ENCODE results near the gene SLC17A1.

Gene SLC17A1, protein sequence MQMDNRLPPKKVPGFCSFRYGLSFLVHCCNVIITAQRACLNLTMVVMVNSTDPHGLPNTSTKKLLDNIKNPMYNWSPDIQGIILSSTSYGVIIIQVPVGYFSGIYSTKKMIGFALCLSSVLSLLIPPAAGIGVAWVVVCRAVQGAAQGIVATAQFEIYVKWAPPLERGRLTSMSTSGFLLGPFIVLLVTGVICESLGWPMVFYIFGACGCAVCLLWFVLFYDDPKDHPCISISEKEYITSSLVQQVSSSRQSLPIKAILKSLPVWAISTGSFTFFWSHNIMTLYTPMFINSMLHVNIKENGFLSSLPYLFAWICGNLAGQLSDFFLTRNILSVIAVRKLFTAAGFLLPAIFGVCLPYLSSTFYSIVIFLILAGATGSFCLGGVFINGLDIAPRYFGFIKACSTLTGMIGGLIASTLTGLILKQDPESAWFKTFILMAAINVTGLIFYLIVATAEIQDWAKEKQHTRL

DNA sequence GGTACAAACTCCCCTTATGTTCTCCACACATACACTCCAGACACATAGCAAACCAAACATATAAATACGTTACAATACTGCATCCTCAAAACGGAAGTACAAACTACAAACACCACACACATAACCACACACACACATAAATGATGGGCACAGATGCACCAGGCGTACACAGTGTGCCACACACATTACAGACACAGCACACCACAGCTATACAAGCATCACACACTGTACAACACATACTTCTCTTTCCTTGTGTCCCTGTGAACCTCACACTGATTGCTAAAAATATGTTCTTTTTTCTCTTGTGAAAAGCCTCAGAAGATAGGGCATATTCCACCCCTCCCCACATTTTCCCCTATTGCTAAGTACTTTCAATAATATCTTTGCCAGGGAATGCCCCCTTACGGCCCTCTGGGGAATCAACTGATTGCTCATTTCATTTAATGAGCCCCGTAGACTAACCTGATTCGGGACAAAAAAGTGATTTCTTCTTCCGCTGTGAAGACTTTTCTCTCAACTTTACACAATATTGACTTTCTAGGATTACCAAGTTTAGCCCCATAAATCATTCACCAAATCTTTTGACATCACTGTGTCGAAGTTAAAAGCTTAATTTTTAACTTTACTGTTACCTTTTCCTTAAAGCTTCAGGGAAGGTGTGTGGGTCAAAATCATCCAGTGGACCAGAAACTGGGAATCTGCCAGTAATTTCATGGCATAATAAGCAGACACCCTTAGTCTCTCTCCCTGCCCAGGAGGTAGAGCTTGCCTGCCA, at the start of gene SLC17A1:
SLC17A1 (minus strand) TSS at position 521 of the 775 bp plus-strand sequence. CDS start 1,495 bp downstream, outside the sequence.
- DNase-seq, result no peak

DNA sequence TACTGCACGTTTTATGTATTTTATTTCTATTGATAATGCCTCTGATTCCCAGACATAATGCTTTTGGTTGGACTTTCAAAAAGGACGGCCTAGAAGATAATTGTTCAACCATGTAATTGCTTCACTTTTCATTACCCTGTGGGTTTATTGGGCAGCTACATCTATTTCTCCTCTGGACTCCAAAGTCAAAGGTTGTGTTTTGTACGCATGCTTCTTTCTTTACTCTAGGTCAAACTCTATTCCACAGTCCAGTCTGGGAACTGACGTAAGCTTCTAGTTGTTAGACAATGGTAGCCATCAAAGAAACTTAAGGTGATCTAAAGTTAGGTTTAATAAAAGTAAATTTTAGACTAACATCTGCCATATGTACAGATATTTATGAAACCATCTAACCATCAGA, 48.7 kb upstream of the SLC17A1 start:
- DNase-seq, result no peak

DNA sequence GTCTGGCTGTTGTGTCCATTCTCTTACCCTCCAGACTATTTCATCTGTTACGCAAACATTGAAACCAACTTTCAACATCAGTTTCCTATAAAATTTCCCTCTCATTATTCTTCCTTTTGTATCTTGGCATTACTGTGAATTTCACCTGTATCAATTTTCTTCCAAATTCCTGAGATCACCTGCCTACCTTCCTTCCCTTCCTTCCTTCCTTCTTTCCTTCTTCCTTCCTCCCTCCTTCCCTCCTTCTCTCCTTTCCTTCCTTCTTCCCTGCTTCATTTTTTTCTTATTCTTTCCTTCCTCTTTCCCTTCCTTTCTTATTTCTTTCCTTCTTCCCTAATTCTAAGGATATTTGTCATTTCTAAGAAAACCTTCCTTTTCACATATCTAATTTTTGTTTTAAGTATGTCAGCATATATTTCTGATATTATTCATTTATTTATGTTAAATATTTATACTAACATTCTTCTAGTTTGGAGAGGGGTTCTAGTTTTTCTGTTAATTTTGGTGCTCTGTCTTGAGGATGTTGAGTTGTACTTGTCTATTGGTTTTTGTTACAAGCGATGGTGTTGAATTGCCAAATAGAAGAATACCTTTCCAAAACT, 47.0 kb upstream of the SLC17A1 start:
- no peak for DNase-seq

DNA sequence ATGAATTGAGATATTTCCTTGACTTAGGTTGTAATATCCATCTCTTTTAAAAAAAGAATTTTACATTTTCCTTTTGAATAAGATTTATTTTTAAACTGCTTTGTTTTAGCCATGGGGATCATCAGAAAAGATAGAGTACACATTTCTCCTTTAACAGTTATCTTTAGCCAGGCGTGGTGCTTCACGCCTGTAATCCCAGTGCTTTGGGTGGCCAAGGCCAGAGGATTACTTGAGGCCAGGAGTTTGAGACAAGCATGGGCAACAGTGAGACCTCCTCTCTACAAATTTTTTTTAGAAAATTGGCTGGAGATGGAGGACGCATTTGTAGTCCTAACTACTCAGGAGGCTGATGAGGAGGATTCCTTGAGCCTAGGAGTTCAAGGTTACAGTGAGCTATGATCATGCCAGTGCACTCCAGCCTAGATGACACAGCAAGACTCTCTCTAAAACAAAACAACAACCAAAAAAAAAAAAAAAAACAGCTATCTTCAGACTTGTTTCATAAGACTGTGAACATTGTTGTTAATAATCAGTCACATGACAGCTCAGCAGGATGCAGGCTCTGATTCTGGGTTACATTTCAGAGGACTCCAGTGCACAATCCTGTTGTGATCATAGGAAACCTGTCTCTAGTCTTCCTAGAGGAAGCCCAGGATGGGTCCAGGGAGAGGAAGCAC, 44.2 kb upstream of the SLC17A1 start:
- DNase-seq, result no peak

DNA sequence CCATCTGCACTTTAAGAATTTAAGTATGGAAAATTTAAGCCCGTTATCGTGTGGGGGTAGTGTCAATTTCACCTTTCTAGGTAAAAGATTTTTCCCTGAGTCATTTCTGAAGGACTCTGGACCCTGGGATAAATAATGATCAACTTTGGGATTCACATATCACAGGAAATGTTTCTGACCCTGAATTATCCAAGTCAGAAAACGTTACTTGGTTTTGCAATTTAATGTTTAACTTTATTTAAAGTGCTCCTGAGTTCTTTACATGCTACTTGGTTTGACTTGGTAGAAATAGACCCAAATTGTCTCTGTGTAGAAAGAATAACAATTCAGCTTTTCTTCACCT, 43.7 kb upstream of the SLC17A1 start:
- no peak for DNase-seq

- DNase-seq, result peak; percentile 21
These were observed 43.1 kb upstream of the SLC17A1 start for GRCh38 chr6:25874822-25875562.

DNA sequence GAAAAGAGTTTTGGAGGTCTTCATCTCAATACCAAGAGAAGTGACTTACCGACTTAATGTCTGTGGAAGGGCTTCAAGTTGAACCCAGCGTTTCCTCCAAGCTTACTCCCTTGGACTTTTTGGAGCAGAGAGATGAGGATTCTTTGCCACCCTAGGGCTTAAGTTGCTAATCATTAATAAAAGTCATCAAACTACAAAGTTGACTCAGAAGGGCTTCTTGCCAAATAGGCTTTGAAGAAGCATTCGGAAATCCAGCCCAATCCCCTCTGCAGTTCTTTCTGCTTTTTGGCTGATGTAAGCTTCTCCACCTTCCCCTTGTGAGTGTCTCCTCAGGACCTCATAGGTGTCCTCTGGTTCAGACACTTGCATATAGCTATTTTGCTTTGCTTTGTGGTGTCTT, 42.3 kb upstream of the SLC17A1 start, which contains the start of gene SLC17A3:
SLC17A3 (minus strand) TSS at position 126 of the 400 bp plus-strand sequence. CDS start 5,856 bp downstream, outside the sequence.
- no peak for DNase-seq

DNA sequence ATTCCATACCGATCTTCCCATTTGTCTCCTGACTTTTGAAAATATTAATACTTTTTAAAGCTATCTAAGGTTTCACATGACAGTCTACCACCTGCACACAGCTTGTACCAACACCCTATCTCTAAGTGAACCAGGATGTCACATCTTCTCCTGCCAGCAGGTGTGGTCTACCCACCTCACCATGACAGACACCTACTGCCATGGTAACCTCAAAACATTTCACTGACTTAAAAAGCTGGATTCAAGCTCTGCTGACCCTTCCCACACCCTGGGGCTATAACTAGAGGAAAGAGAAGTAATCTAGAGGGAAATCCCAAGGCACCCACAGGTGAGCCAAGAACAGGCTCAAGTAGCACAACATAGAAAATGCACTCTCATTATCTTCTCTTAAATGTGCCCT, 41.0 kb upstream of the SLC17A1 start:
- no peak for DNase-seq

DNA sequence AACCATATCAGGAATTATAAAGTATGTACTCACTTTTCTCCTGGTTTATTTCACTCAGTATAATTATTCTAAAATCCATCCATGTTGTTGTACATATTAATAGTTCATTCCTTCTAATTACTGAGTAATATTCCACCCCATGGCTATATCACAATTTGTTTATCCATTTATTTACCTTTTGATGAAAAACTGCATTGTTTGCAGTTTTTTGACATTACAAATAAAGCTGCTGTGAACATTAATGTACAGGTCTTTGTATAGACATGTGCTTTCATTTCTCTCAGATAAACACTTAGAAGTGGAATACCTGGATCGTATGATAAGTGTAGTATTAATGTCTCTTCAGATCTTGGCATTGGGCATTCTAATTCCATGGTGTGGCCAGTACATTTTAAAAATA, 38.0 kb upstream of the SLC17A1 start:
- no peak for DNase-seq

- DNase-seq, result no peak
These were observed 36.8 kb upstream of the SLC17A1 start for GRCh38 chr6:25868436-25869183.

- peak; percentile 80 for DNase-seq
These were observed 34.2 kb upstream of the SLC17A1 start for GRCh38 chr6:25866011-25866410.

- no peak for DNase-seq
These were observed 31.5 kb upstream of the SLC17A1 start for GRCh38 chr6:25863360-25863759.

DNA sequence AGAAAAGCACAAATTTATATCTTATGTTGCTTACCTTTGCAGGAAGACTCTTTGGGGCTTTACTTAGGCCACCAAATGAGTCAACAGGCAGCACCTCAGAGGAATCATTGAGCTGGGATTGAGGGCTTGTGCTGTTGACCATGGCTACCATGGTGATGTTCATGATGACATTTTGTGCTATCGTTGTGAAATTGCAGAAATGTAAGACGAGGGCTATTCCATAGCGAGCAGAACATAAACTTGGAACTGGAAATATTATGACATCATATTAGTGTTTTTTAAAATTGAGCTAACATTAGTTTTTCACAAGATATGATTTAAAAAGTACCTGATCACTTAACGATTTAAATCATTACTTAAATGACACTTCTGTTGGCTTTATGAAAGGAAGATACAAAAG, 30.3 kb upstream of the SLC17A1 start:
- DNase-seq, result no peak

- no peak for DNase-seq
These were observed 20.9 kb upstream of the SLC17A1 start for GRCh38 chr6:25852756-25853155.

DNA sequence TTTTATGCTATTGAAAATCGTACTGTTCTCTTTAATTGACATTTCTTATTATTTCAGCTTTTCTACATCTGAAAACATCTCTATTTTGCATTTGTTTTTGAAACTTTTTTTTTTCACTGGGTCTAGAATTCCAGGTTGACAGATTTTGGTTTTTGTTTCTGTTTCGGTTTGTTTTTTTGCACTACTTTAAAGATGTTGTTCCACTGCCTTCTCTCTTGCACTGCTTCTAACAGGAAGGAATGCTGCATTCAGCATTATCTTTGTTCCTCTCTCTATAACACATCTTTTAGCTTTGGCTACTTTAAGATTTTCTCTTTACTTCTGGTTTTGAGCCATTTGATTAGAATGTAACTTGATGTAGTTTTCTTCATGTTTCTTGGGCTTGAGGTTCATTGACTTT, 20.1 kb upstream of the SLC17A1 start:
- DNase-seq, result no peak

GRCh38 chr6:25844518-25844917, 12.7 kb upstream of the SLC17A1 start:
- no peak for DNase-seq

DNA sequence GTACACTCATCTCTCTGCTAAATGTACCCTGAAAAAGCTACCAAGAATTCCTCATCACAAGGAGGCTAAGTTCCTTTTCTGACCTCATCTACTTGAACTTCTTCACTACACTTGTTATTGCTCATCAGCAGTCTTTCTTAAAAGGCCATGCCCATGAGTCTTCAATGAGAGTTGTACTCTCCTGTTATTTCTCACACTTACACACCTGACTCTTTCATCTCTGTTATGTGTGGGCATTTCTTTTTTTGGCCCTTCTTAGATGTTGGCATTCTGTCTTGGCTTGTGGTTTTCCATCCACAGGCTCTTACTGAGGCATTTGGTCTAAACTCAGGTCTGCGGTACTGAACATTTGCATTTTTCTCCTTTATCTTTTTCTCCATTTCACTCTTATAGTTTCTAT, 10.7 kb upstream of the SLC17A1 start:
- no peak for DNase-seq

- no peak for DNase-seq
These were observed 3.8 kb upstream of the SLC17A1 start for GRCh38 chr6:25835442-25836283.

- no peak for DNase-seq
These were observed 3.1 kb upstream of the SLC17A1 start for GRCh38 chr6:25834950-25835349.

DNA sequence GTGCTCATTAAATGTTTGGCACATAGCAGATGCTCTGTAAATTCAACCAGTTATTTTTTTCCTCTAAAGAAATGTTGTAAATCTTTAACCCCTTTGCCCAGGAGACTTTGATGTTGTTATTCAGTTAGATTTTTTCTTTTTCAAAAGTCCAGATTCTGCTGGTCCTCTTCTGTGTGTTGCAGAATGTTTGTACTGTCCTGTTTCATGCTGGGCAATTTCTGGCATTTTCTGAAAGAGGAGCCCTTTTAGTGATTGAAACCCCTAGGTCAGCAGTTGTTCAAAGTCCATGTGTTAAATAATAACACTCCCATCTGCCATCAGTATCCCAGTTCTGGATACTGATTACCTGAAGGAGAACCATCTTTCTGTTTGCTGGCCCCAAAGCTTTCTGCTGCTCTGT, 1.3 kb upstream of the SLC17A1 start:
- DNase-seq, result no peak

DNA sequence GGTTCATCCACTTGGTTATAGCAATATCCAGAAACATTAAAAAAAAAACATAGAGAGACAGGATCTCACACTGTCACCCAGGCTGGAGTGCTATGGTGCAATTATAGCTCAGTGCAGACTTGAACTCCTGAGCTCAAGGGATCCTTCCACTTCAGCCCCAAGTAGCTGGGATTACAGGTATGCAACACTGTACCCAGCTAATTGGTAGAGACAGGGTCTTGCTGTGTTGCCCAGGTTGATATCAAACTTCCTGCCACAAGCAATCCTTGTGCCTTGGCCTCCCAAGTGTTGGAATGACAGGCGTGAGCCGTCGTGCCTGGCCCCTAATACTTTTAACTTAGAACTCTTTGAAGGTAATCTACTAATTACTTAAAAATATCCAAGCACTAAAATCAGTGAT, 818 bp upstream of the SLC17A1 start:
- no peak for DNase-seq

Measured in hematopoietic multipotent progenitor cell treated with erythropoietin and hydrocortisone succinate and interleukin-3 and kit ligand, for 6 days (in vitro differentiated cells).